CD4-positive, alpha-beta T cell treated with Interleukin-6 at 100 ng/mL for 8 hours (primary cell): Measurements from ENCODE around the gene GPC5.
"Not testable (repeated sequence)": the region's sequence is repeated elsewhere in the genome, so short reads cannot be mapped to it uniquely, and the experiment has no call there.

Experiments used
- DNase-seq: peaks from one replicate; pipeline ENCODE4 v3.0.0-alpha.2; 2020; ENCODE audit warnings: mixed read lengths, low spot score

The GPC5 gene

GRCh38 chr13:92262100-92262788 lies 863.8 kb downstream of the GPC5 start:
- no peak for DNase-seq

- no peak for DNase-seq
Observed at GRCh38 chr13:92265408-92265807, 867.0 kb downstream of the GPC5 start.

- DNase-seq: no peak
Observed at GRCh38 chr13:92270990-92271389, 872.6 kb downstream of the GPC5 start.

GRCh38 chr13:92272177-92272576 lies 873.8 kb downstream of the GPC5 start:
- no peak for DNase-seq

GRCh38 chr13:92280986-92281385 lies 882.6 kb downstream of the GPC5 start:
- DNase-seq: not testable (repeated sequence)

GRCh38 chr13:92290718-92291307 lies 892.4 kb downstream of the GPC5 start:
- not testable (repeated sequence) for DNase-seq

GRCh38 chr13:92294533-92294932 lies 896.1 kb downstream of the GPC5 start:
- not testable (repeated sequence) for DNase-seq

- DNase-seq: not testable (repeated sequence)
Observed at GRCh38 chr13:92296154-92296671, 897.8 kb downstream of the GPC5 start.

- DNase-seq: no peak
Observed at GRCh38 chr13:92297971-92298942, 899.8 kb downstream of the GPC5 start.

GRCh38 chr13:92300651-92301050 lies 902.2 kb downstream of the GPC5 start:
- no peak for DNase-seq

- DNase-seq: no peak
Observed at GRCh38 chr13:92303428-92303827, 905.0 kb downstream of the GPC5 start.

- DNase-seq: no peak
Observed at GRCh38 chr13:92307752-92308151, 909.3 kb downstream of the GPC5 start.

GRCh38 chr13:92312823-92313222 lies 914.4 kb downstream of the GPC5 start:
- DNase-seq: no peak

GRCh38 chr13:92313382-92313781 lies 915.0 kb downstream of the GPC5 start:
- DNase-seq: no peak

GRCh38 chr13:92315265-92315664 lies 916.8 kb downstream of the GPC5 start:
- DNase-seq: no peak

- DNase-seq: no peak
Observed at GRCh38 chr13:92316030-92316429, 917.6 kb downstream of the GPC5 start.

- no peak for DNase-seq
Observed at GRCh38 chr13:92317066-92317465, 918.6 kb downstream of the GPC5 start.

GRCh38 chr13:92320323-92320722 lies 921.9 kb downstream of the GPC5 start:
- no peak for DNase-seq

- no peak for DNase-seq
Observed at GRCh38 chr13:92321174-92321573, 922.8 kb downstream of the GPC5 start.

GRCh38 chr13:92345627-92346026 lies 947.2 kb downstream of the GPC5 start:
- DNase-seq: no peak

- no peak for DNase-seq
Observed at GRCh38 chr13:92346046-92346445, 947.6 kb downstream of the GPC5 start.

GRCh38 chr13:92354583-92354982 lies 956.2 kb downstream of the GPC5 start:
- DNase-seq: no peak
